Measurements from ENCODE around the gene SSUH2. TPM values are rescaled to one million over a fixed set of nuclear protein-coding genes. Genes with fewer than 3 reads are reported as not detected.

The SSUH2 gene
- total and polyA plus RNA-seq, 9 of the 15 experiments (the other 6 are each of a cell fraction or from before 2014, with no cell fraction given): 0.04 to 0.17 (median 0.04) TPM; not detected in 6

DNA sequence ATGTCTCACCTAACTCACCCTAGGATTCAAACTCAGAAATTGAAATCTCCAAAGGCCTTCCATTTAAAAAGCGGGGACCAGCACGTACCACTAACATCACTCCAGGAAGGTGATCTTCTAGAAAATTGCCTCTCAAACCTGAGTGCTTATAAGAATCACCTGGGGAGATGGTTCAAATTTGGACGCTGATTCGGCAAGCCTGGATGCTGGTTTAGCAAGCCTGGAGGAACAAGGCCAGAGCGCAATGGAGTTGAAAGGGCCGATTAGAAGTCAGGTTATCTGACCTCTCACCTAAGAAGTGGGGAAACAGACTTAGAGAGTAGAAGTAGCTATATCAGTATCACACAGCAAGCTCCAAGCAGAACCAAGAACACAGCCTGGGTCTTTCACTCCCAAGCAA lies 68.2 kb downstream of the SSUH2 start:
- no peak for DNase-seq (ENCODE audit: extremely low read depth in 1 of 4, low spot score in 3 of 4)
- intact Hi-C loops (cut with micrococcal nuclease): no loop called here
- WGBS (ENCODE audit: insufficient coverage, low coverage, missing lambda C conversion rate): 0% methylated on average over 6 of the region's 6 CpGs
- no peak overlapping the region for H3K4me2 ChIP-seq (ENCODE audit: insufficient read depth, low read length)
- H2AFZ ChIP-seq (ENCODE audit: low read depth, low read length): no peak overlapping the region
- no peak overlapping the region for H3K4me3 ChIP-seq
- no peaks in the 10 kb centered on the region for H3K36me3 ChIP-seq (ENCODE audit: control insufficient read depth, insufficient read depth, low read length)
- H3K27ac ChIP-seq (ENCODE audit: extremely low read depth, low read depth, low read length): no peak overlapping the region
- H3K9ac ChIP-seq (ENCODE audit: insufficient read depth in 1 of 2, low read depth in 2 of 2, low read length in 2 of 2): no peak overlapping the region
- no peaks in the 10 kb centered on the region for H3K4me1 ChIP-seq (replicated peaks in 1 of 2; ENCODE audit: control insufficient read depth in 2 of 2, insufficient read depth in 2 of 2, low read length in 2 of 2)
- ATAC-seq: no peak
- in situ Hi-C loops (cut with MboI): no loop called here
- POLR2A ChIA-PET: no interaction called here
- no peak for TF ChIP-seq NCOA4 (IDR thresholded peaks at IDR 0.05; ENCODE audit: partially characterized antibody)
- TF ChIP-seq NR2C2 (CRISPR knock-in tag; IDR thresholded peaks at IDR 0.05): no peak
- TF ChIP-seq NR2C2 (tag; IDR thresholded peaks at IDR 0.05): no peak
- TF ChIP-seq SREBF1 (IDR thresholded peaks at IDR 0.05; ENCODE audit: borderline replicate concordance, low read depth, low read length): no peak
- TF ChIP-seq MEF2D (tag; conservative IDR thresholded peaks at IDR 0.05; ENCODE audit: low read depth): no peak
- TF ChIP-seq ZNF717 (CRISPR knock-in tag; IDR thresholded peaks at IDR 0.05): no peak
- TF ChIP-seq ZSCAN32 (CRISPR knock-in tag; IDR thresholded peaks at IDR 0.05): no peak
- no peak for TF ChIP-seq MAFG (tag; conservative IDR thresholded peaks at IDR 0.05)
- TF ChIP-seq PRMT5 (CRISPR knock-in tag; IDR thresholded peaks at IDR 0.05): no peak
- no peak for TF ChIP-seq FOXK2 (conservative IDR thresholded peaks at IDR 0.05 in 1 of 2, IDR thresholded peaks at IDR 0.05 in 1 of 2; ENCODE audit: low read depth in 2 of 2)
- TF ChIP-seq, protein P1, sequence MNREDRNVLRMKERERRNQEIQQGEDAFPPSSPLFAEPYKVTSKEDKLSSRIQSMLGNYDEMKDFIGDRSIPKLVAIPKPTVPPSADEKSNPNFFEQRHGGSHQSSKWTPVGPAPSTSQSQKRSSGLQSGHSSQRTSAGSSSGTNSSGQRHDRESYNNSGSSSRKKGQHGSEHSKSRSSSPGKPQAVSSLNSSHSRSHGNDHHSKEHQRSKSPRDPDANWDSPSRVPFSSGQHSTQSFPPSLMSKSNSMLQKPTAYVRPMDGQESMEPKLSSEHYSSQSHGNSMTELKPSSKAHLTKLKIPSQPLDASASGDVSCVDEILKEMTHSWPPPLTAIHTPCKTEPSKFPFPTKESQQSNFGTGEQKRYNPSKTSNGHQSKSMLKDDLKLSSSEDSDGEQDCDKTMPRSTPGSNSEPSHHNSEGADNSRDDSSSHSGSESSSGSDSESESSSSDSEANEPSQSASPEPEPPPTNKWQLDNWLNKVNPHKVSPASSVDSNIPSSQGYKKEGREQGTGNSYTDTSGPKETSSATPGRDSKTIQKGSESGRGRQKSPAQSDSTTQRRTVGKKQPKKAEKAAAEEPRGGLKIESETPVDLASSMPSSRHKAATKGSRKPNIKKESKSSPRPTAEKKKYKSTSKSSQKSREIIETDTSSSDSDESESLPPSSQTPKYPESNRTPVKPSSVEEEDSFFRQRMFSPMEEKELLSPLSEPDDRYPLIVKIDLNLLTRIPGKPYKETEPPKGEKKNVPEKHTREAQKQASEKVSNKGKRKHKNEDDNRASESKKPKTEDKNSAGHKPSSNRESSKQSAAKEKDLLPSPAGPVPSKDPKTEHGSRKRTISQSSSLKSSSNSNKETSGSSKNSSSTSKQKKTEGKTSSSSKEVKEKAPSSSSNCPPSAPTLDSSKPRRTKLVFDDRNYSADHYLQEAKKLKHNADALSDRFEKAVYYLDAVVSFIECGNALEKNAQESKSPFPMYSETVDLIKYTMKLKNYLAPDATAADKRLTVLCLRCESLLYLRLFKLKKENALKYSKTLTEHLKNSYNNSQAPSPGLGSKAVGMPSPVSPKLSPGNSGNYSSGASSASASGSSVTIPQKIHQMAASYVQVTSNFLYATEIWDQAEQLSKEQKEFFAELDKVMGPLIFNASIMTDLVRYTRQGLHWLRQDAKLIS (CRISPR knock-in tag; IDR thresholded peaks at IDR 0.05): no peak
- TF ChIP-seq NR3C1 (CRISPR knock-in tag; IDR thresholded peaks at IDR 0.05): no peak
- no peak for TF ChIP-seq ZNF224 (CRISPR knock-in tag; IDR thresholded peaks at IDR 0.05)
- no peak for TF ChIP-seq STAT5B (CRISPR knock-in tag; IDR thresholded peaks at IDR 0.05)
- TF ChIP-seq CBFA2T3 (IDR thresholded peaks at IDR 0.05): no peak
- TF ChIP-seq ZNF23 (CRISPR knock-in tag; IDR thresholded peaks at IDR 0.05): no peak
- no peak for TF ChIP-seq MYC (IDR thresholded peaks at IDR 0.05; ENCODE audit: low read depth, low read length)
- TF ChIP-seq MYC (CRISPR knock-in tag; IDR thresholded peaks at IDR 0.05; ENCODE audit: borderline replicate concordance, low read depth): no peak
- no peaks in the 10 kb centered on the region for H3K9me3 ChIP-seq (replicated peaks; ENCODE audit: control insufficient read depth, insufficient read depth, low read depth, low read length)
- no peaks in the 10 kb centered on the region for H3K79me2 ChIP-seq (ENCODE audit: control insufficient read depth, insufficient read depth, low read length)
- CTCF ChIA-PET (ENCODE audit: low intra/inter-chr PET ratio): no interaction called here
- no peak for FAIRE-seq
- BruUV-seq (replicated peaks): no TSS peak
- H4K20me1 ChIP-seq (replicated peaks; ENCODE audit: control insufficient read depth, insufficient read depth, low read length): no peaks in the 10 kb centered on the region
- no peaks in the 10 kb centered on the region for H3K9me1 ChIP-seq (ENCODE audit: control insufficient read depth, insufficient read depth, low read length)
- H3K27me3 ChIP-seq (ENCODE audit: control insufficient read depth in 2 of 2, insufficient read depth in 2 of 2, low read length in 2 of 2): 0 out of 5 replicates have a peak, but pooled peaks cover 0 to 6% of the 10 kb centered on the region in 2 experiments

Measured in K562 (cell line).